Small intestine (tissue), 7 donors: ENCODE measurements around the gene IRAK2. TPM values are rescaled to one million over a fixed set of nuclear protein-coding genes. Genes with fewer than 3 reads are reported as not detected.

Source experiments
- DNase-seq, 2 donors: peaks; one replicate each; pipeline versions ENCODE4 v3.0.0 to v3.0.0-alpha.2; 2013
- FAIRE-seq: peaks from 2 replicates; lab custom pipeline; 2012; peaks lifted over from hg19 to GRCh38; lab: Jason Lieb, UNC
- H3K27ac ChIP-seq, 3 donors: one replicate each; pipeline ENCODE4 v1.5.1; 2013; ENCODE audit warnings: low read length in 2 of 3, mild to moderate bottlenecking in 2 of 3, control low read depth in 1 of 3, inconsistent platforms in 1 of 3, low read depth in 1 of 3, moderate library complexity in 1 of 3
- H3K27me3 ChIP-seq, 3 donors: one replicate each; pipeline ENCODE4 v1.6.1; 2013; ENCODE audit warnings: low read length in 3 of 3, inconsistent platforms in 1 of 3; ENCODE audit not compliant: control insufficient read depth in 3 of 3, insufficient read depth in 3 of 3
- H3K36me3 ChIP-seq, 3 donors: one replicate each; pipeline ENCODE4 v1.6.1; 2013; ENCODE audit warnings: low read length in 3 of 3, inconsistent platforms in 1 of 3, low read depth in 1 of 3, mild to moderate bottlenecking in 1 of 3, moderate library complexity in 1 of 3; ENCODE audit not compliant: control insufficient read depth in 3 of 3, insufficient read depth in 2 of 3
- H3K4me1 ChIP-seq, 3 donors: one replicate each; pipeline ENCODE4 v1.6.1; 2013; ENCODE audit warnings: low read length in 2 of 3, inconsistent platforms in 1 of 3, low read depth in 1 of 3, mild to moderate bottlenecking in 1 of 3, moderate library complexity in 1 of 3; ENCODE audit not compliant: control insufficient read depth in 3 of 3, insufficient read depth in 2 of 3
- H3K4me3 ChIP-seq, 3 donors: one replicate each; pipeline ENCODE4 v1.5.1; 2013; ENCODE audit warnings: low read length in 3 of 3, control low read depth in 1 of 3, inconsistent platforms in 1 of 3, low read depth in 1 of 3, mild to moderate bottlenecking in 1 of 3, moderate library complexity in 1 of 3
- H3K9me3 ChIP-seq, 2 donors: one replicate each; pipeline ENCODE4 v1.6.1; 2013; ENCODE audit warnings: low read depth in 1 of 2, low read length in 1 of 2; ENCODE audit not compliant: control insufficient read depth in 2 of 2, insufficient read depth in 1 of 2
- WGBS, 3 donors: extraction: QIAGEN DNeasy Blood & Tissue Kit; methylation state at CpG; one replicate each; pipeline ENCODE4 v1.1.7; 2013; 5-methylcytosine and 5-hydroxymethylcytosine counted together
- polyA plus RNA-seq, 4 donors: library from polyadenylated mRNA; stranded (reverse) in 3 of 4; unstranded in 1 of 4; fragments of 200-250 nt in 3 of 4; fragments of 120-200 nt in 1 of 4; gene quantifications; one replicate each; pipeline versions ENCODE4 v1.2.1 to v1.2.3, GENCODE V29; 2013
- donor health status: healthy with polysubstance abuse.
- donor health status: control.
- donor health status: control.
- donor health status: Bipolar disorder and iron deficiency.
- donor health status: healthy.

The IRAK2 gene
- polyA plus RNA-seq, 4 donors = 1.2 to 6.8 (median 3.1) TPM

DNA sequence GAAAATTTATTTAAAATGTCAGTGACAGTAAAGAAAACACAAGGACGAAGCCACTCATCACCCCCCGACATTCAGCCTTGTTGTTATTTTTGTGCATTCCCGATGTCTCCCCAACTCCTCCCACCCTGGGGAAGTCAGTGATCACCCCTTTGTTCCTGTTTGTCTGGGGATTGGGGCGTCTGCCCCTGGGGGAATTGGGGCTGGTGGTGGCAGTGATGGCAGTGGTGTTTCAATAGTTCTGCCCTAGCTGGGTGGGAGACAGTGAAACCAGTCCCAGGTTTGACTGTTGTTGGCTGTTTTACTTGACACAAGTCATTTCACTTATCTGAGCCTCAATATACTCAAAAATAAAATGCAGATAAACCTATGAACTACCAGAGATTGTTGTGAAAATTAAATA, 33.5 kb downstream of the IRAK2 start:
- FAIRE-seq = no peak
- 74 to 88% (median 87%) methylated on average over 4 of the region's 4 CpGs for WGBS, 3 donors
- H3K36me3 ChIP-seq = peaks cover 0 to 11% (median 0%) of the 10 kb centered on the region in 3 donors
- peak overlapping the region in 1 of 3 donors; percentile 67 for H3K27ac ChIP-seq
- no peaks in the 10 kb centered on the region for H3K9me3 ChIP-seq
- H3K4me1 ChIP-seq = peaks cover 1 to 18% (median 16%) of the 10 kb centered on the region in 3 donors
- no peak for DNase-seq
- no peaks in the 10 kb centered on the region for H3K27me3 ChIP-seq
- no peak overlapping the region for H3K4me3 ChIP-seq

DNA sequence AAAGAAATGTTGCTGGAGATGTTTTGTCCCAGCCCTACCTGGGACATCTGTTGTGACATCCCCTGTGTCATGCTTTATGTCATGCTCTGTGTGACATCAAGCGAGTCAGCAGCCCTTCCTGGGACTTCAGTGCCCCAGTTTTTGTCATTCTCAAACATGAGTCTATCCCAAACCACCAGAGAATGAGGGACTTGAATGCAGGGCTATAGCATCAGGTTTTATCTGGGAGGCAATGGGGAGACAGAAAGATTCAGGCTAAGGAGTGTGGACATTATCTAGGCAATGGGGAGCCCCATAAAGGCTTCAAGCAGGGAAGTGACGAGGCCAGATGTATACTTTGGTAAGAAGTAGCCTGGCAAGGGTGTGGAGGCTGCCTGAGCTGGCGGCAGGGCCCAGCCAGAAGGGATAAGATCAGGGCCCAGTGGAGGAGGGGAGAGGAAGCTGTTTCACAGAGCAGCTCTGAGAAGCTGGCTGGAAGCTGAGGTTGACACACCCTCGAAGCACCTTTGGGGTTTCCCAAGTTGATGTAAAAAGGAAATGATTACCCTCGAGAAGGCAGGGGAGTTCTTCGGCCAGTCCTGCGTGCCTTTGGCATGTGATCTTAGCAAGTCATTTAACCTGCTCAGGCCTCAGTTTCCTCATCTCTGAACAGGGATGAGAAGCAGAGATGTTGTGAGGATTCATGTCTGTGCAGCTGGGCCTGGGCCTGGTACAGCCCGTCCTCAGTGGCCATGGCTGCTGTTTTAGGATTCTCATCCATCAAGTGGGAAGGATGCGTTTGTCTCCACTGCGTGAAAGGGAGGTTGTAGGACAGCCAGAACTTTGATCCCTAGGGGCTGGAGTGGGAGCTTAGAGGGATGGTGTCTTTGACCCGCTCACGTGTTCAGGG, 34.3 kb downstream of the IRAK2 start:
- DNase-seq = peak; percentile 59 to 64
- peaks cover 3 to 21% (median 16%) of the 10 kb centered on the region in 3 donors for H3K4me1 ChIP-seq
- no peak overlapping the region for H3K4me3 ChIP-seq
- FAIRE-seq = no peak
- H3K27me3 ChIP-seq = no peaks in the 10 kb centered on the region
- peaks cover 0 to 11% (median 0%) of the 10 kb centered on the region in 3 donors for H3K36me3 ChIP-seq
- no peaks in the 10 kb centered on the region for H3K9me3 ChIP-seq
- H3K27ac ChIP-seq = peak overlapping the region in 2 of 3 donors; percentile 31 to 67
- 38 to 53% (median 48%) methylated on average over 12 of the region's 12 CpGs for WGBS, 3 donors

DNA sequence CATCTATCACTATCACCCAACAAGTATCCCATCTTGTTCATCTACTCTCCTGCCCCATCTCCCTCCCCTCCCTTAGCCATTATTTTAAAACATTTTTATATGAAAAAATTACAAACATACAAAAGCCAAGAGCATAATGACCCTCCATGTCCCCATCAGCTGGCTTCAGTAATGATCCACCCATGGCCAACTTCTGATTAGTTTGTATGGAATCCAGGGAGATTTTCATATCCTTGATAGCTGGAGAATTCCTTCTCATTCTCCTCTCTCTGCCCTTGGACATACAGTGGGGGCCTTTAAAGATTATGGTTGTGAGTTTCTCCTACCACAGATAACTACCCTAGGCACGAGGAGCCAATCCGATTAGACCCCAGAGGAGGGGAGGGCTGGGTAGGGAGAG, 40.2 kb downstream of the IRAK2 start:
- H3K27me3 ChIP-seq = no peaks in the 10 kb centered on the region
- WGBS, 3 donors = 90 to 100% (median 91%) methylated on average over 2 of the region's 2 CpGs
- no peaks in the 10 kb centered on the region for H3K9me3 ChIP-seq
- FAIRE-seq = no peak
- no peak overlapping the region for H3K4me3 ChIP-seq
- no peak overlapping the region for H3K27ac ChIP-seq
- no peak for DNase-seq
- H3K4me1 ChIP-seq = peaks cover 8 to 29% (median 8%) of the 10 kb centered on the region in 3 donors
- peaks cover 0 to 19% (median 0%) of the 10 kb centered on the region in 3 donors for H3K36me3 ChIP-seq

- peak in 1 of 2 donors; percentile 24 for DNase-seq
- FAIRE-seq = no peak
- no peaks in the 10 kb centered on the region for H3K27me3 ChIP-seq
- no peaks in the 10 kb centered on the region for H3K9me3 ChIP-seq
- no peak overlapping the region for H3K27ac ChIP-seq
- H3K4me1 ChIP-seq = peaks cover 8 to 29% (median 8%) of the 10 kb centered on the region in 3 donors
- peaks cover 0 to 15% (median 0%) of the 10 kb centered on the region in 3 donors for H3K36me3 ChIP-seq
- 80 to 90% (median 84%) methylated on average over 7 of the region's 7 CpGs for WGBS, 3 donors
- no peak overlapping the region for H3K4me3 ChIP-seq
Observed at GRCh38 chr3:10205451-10206165, 40.9 kb downstream of the IRAK2 start.

GRCh38 chr3:10206166-10206511, 41.4 kb downstream of the IRAK2 start:
- 63 to 80% (median 65%) methylated on average over 5 of the region's 5 CpGs for WGBS, 3 donors
- DNase-seq (no peak), FAIRE-seq (no peak)
- H3K4me3 ChIP-seq = no peak overlapping the region
- H3K36me3 ChIP-seq = peaks cover 0 to 13% (median 0%) of the 10 kb centered on the region in 3 donors
- H3K9me3 ChIP-seq = no peaks in the 10 kb centered on the region
- peaks cover 8 to 29% (median 8%) of the 10 kb centered on the region in 3 donors for H3K4me1 ChIP-seq
- H3K27me3 ChIP-seq = no peaks in the 10 kb centered on the region
- H3K27ac ChIP-seq = no peak overlapping the region

GRCh38 chr3:10213156-10213792, 48.6 kb downstream of the IRAK2 start:
- H3K4me1 ChIP-seq = no peaks in the 10 kb centered on the region
- H3K9me3 ChIP-seq = no peaks in the 10 kb centered on the region
- H3K36me3 ChIP-seq = peaks cover 0 to 13% (median 0%) of the 10 kb centered on the region in 3 donors
- H3K27ac ChIP-seq = no peak overlapping the region
- no peaks in the 10 kb centered on the region for H3K27me3 ChIP-seq
- no peak overlapping the region for H3K4me3 ChIP-seq
- 80 to 94% (median 89%) methylated on average over 9 of the region's 9 CpGs for WGBS, 3 donors
- no peak for FAIRE-seq
- DNase-seq = no peak

DNA sequence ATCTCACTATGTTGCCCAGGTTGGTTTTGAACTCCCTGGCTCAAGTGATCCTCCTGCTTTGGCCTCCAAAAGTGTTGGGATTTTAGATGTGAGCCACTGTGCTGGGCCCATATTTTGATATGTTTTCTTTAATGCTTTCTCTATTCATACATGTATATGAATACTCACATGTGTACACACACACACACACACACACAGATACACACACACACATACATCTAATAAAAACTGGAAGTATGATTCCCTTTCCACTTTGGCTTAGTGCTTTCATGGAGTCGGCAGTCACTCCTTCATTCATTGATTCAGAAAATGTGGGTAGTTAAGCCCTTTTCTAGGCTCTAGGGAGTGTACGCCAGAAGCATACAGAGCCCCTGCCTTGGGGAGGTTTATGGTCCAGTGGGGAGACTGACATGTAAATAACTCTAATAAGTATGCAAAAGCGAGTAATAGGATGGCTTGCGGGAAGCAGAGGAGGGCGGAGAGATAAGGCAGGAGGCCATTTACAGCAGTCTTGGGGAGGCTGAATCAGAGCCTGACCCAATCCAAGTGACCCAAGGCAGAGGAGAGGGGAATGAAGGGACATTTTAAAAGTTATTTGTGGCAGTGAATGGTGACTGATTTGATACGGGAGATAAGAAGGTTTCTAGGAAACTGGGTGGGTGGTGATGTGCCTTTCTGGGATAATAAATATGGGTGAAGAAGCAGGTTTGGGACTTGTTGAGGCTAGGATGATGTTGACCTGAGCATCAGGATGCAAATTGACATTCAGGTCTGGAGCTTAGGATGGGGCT, 51.1 kb downstream of the IRAK2 start:
- WGBS, 3 donors = 89 to 93% (median 92%) methylated on average over 6 of the region's 6 CpGs
- FAIRE-seq = no peak

More for the DNA sequence above, 51.1 kb downstream of the IRAK2 start:
- Histone ChIP-seq H3K9me3 (no peaks in the 10 kb centered on the region), H3K4me1 (peaks cover 0 to 4% (median 0%) of the 10 kb centered on the region in 3 donors), H3K27me3 (no peaks in the 10 kb centered on the region), H3K4me3 (no peak overlapping the region), H3K27ac (no peak overlapping the region), H3K36me3 (peaks cover 0 to 15% (median 0%) of the 10 kb centered on the region in 3 donors)
- no peak for DNase-seq
